Smooth muscle cell (in vitro differentiated cells): ENCODE data around the gene SFT2D2. TPM values are rescaled to one million over a fixed set of nuclear protein-coding genes. Genes with fewer than 3 reads are reported as not detected.
A peak's percentile ranks its signal among the peaks of the same experiment; 100 is the strongest.

Experiments used
- DNase-seq: peaks from one replicate; lab custom pipeline; 2025; ENCODE audit not compliant: unreplicated experiment; lab: John Stamatoyannopoulos, UW
- H2AFZ ChIP-seq: fragments of 200-600 bp; sonication (generic); 2 replicates; pipeline ENCODE4 v1.6.0; 2016; ENCODE audit warnings: antibody characterized with exemption, low read depth, mild to moderate bottlenecking
- H3F3A ChIP-seq: fragments of 200-600 bp; sonication (generic); 2 replicates; pipeline ENCODE4 v1.6.0; 2017; ENCODE audit warnings: antibody characterized with exemption, low read depth
- H3K27ac ChIP-seq: fragments of 200-600 bp; sonication (generic); 2 replicates; pipeline ENCODE4 v1.5.1; 2016; ENCODE audit warnings: low read depth, mild to moderate bottlenecking
- H3K27me3 ChIP-seq: fragments of 200-600 bp; sonication (generic); 2 replicates; pipeline ENCODE4 v1.6.1; 2016; ENCODE audit warnings: low read depth, mild to moderate bottlenecking
- H3K36me3 ChIP-seq: fragments of 200-600 bp; sonication (generic); 2 replicates; pipeline ENCODE4 v1.5.1; 2016; ENCODE audit warnings: low read depth
- H3K4me1 ChIP-seq: fragments of 200-600 bp; sonication (generic); 2 replicates; pipeline ENCODE4 v1.5.1; 2016; ENCODE audit warnings: low read depth
- H3K4me2 ChIP-seq: fragments of 200-600 bp; sonication (generic); 2 replicates; pipeline ENCODE4 v1.6.0; 2016; ENCODE audit warnings: mild to moderate bottlenecking
- H3K4me3 ChIP-seq: fragments of 200-600 bp; sonication (generic); 2 replicates; pipeline ENCODE4 v1.5.1; 2016; ENCODE audit warnings: mild to moderate bottlenecking
- H3K79me2 ChIP-seq: fragments of 200-600 bp; sonication (generic); 2 replicates; pipeline ENCODE4 v1.6.0; 2016; ENCODE audit warnings: low read depth, mild to moderate bottlenecking
- H3K9ac ChIP-seq: fragments of 200-600 bp; sonication (generic); 2 replicates; pipeline ENCODE4 v1.6.0; 2016; ENCODE audit warnings: low read depth
- H3K9me3 ChIP-seq: fragments of 200-600 bp; sonication (generic); replicated peaks from 2 replicates; pipeline ENCODE4 v1.5.1; 2016; ENCODE audit warnings: low read depth
- H4K20me1 ChIP-seq: fragments of 200-600 bp; sonication (generic); 2 replicates; pipeline ENCODE4 v1.6.0; 2016; ENCODE audit warnings: low read depth
- CTCF ChIP-seq: fragments of 200-600 bp; sonication (generic); IDR thresholded peaks from 2 replicates; pipeline ENCODE4 v1.5.1; 2017; ENCODE audit warnings: borderline replicate concordance, mild to moderate bottlenecking, antibody characterized with exemption; ENCODE audit not compliant: insufficient read depth, poor library complexity, severe bottlenecking
- whole genome bisulfite sequencing: methylation state at CpG from one replicate; pipeline ENCODE4 v1.1.7; 2016; ENCODE audit warnings: low lambda C conversion rate; 5-methylcytosine and 5-hydroxymethylcytosine counted together
- polyA plus RNA-seq: library from polyadenylated mRNA; unstranded; fragments of >200 nt; fragmentation: Nextera tagmentation; extraction: Ambion mirVana; gene quantifications from 2 replicates; pipeline ENCODE4 v1.2.1, GENCODE V29; 2016
- total RNA-seq: library from RNA; depleted of rRNA; stranded (reverse); fragments of >200 nt; gene quantifications from 2 replicates; pipeline ENCODE4 v1.2.3, GENCODE V29; 2014

Gene SFT2D2
- total RNA-seq (25.7 and 26.2 TPM in 2 replicates), polyA plus RNA-seq (12.7 and 19.9 TPM in 2 replicates)

DNA sequence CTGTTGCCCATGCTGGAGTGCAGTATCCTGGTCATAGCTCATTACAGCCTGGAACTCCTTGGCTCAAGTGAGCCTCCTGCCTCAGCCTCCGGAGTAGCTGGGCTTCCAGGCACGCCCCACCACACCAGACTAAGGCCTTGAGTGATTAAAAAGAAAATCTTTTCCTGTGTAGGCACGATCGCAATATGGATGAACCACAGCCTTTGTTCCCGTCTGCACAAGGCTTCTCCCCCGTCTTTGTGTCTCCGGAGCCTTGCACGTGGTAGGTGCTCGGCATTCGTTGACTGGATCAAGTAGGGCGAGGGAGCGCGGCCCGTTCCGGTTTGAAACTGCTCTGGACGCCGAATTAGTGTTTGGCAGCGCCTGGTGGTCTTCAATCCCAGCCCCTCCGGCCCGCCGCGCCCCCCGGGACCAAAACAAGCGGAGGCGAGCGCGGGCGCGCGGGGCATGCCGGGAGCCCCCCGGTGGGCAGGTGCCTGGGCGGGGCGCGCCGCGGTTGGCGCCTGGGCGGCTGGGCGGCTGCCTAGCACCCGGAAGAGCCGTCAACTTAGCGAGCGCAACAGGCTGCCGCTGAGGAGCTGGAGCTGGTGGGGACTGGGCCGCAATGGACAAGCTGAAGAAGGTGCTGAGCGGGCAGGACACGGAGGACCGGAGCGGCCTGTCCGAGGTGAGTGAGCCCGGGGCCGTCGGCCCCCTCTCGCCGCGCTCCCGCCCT is at the start of gene SFT2D2:
Gene SFT2D2 (plus strand): TSS at position 529 of the 715 bp plus-strand sequence. CDS start 76 bp downstream, at position 605.
- peak within 1 kb of the TSS; percentile 98 for H2AFZ ChIP-seq
- peak within 1 kb of the TSS; percentile 95 for H3K4me3 ChIP-seq
- peaks cover 49% of the 10 kb centered on the region for H3K79me2 ChIP-seq
- peak within 1 kb of the TSS; percentile 43 for H3K27ac ChIP-seq
- DNase-seq, result peak; percentile 8
- WGBS, result 3% methylated on average over 47 of the region's 58 CpGs
- peaks cover 31% of the 10 kb centered on the region for H4K20me1 ChIP-seq
- H3K4me1 ChIP-seq, result peaks cover 9% of the 10 kb centered on the region
- H3K9me3 ChIP-seq, result no peaks in the 10 kb centered on the region
- no peak for TF ChIP-seq CTCF
- no peaks in the 10 kb centered on the region for H3K36me3 ChIP-seq
- H3F3A ChIP-seq, result no peaks in the 10 kb centered on the region
- H3K9ac ChIP-seq, result peak within 1 kb of the TSS; percentile 83
- H3K4me2 ChIP-seq, result peak within 1 kb of the TSS; percentile 94
- H3K27me3 ChIP-seq, result no peaks in the 10 kb centered on the region

DNA sequence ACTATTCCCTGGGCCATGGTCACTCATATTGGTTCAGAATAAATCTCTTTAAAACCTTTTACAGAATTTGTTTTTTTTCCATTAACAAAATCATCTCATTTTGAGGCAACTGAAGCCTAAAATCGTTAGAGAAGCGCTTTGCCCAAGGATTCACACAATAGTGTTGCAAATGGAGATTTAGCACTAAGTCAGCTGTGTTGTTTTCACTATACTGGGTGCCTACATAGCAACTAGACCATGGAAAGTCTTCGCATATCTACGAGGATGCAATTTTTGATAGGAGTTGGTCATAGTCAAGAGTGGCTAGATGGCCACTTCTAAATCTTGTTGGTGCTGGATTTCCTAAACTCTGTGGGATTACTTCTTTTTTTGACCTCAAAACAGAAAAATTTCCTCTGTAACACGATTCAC is 47.6 kb upstream of the SFT2D2 start:
- H3K36me3 ChIP-seq, result no peaks in the 10 kb centered on the region
- peak overlapping the region; percentile 67 for H3K9ac ChIP-seq
- H3K4me2 ChIP-seq, result peak overlapping the region; percentile 73
- peaks cover 39% of the 10 kb centered on the region for H3K79me2 ChIP-seq
- H3F3A ChIP-seq, result no peaks in the 10 kb centered on the region
- H3K4me3 ChIP-seq, result peak overlapping the region; percentile 73
- no peak for TF ChIP-seq CTCF
- no peak for DNase-seq
- peak overlapping the region; percentile 70 for H2AFZ ChIP-seq
- peaks cover 7% of the 10 kb centered on the region for H3K4me1 ChIP-seq
- 69% methylated on average over 5 of the region's 5 CpGs for WGBS
- H4K20me1 ChIP-seq, result peaks cover 11% of the 10 kb centered on the region
- H3K27me3 ChIP-seq, result no peaks in the 10 kb centered on the region
- no peaks in the 10 kb centered on the region for H3K9me3 ChIP-seq
- peak overlapping the region; percentile 92 for H3K27ac ChIP-seq

- DNase-seq, result peak; percentile 85
- under 1% methylated on average over 54 of the region's 56 CpGs for WGBS
Measured at GRCh38 chr1:168178638-168179437, 47.0 kb upstream of the SFT2D2 start, which contains the start of gene TIPRL. TSS of gene TIPRL (plus strand) at chr1:168178962. CDS start at chr1:168179078, 116 bp downstream.

More at GRCh38 chr1:168178638-168179437, 47.0 kb upstream of the SFT2D2 start, which contains the start of gene TIPRL:
- H2AFZ ChIP-seq, result peak within 1 kb of the TSS; percentile 77
- H3K4me3 ChIP-seq, result peak within 1 kb of the TSS; percentile 73
- H3K79me2 ChIP-seq, result peaks cover 46% of the 10 kb centered on the region
- H3K4me1 ChIP-seq, result peaks cover 7% of the 10 kb centered on the region
- peaks cover 15% of the 10 kb centered on the region for H4K20me1 ChIP-seq
- peak within 1 kb of the TSS; percentile 92 for H3K27ac ChIP-seq
- H3F3A ChIP-seq, result no peaks in the 10 kb centered on the region
- H3K9ac ChIP-seq, result peak within 1 kb of the TSS; percentile 83
- no peaks in the 10 kb centered on the region for H3K9me3 ChIP-seq
- H3K27me3 ChIP-seq, result no peaks in the 10 kb centered on the region
- H3K36me3 ChIP-seq, result no peaks in the 10 kb centered on the region
- H3K4me2 ChIP-seq, result peak within 1 kb of the TSS; percentile 91
- peak; percentile 66 for TF ChIP-seq CTCF
